GM18502 (cell line): Measurements from ENCODE around the gene FOXI1.

ENCODE experiments used
- ATAC-seq: cut with Tn5 transposase; IDR thresholded peaks from one replicate; pipeline ENCODE4 v1.9.1; 2021; ENCODE audit warnings: mild to moderate bottlenecking; ENCODE audit not compliant: unreplicated experiment, poor library complexity

FOXI1 gene

DNA sequence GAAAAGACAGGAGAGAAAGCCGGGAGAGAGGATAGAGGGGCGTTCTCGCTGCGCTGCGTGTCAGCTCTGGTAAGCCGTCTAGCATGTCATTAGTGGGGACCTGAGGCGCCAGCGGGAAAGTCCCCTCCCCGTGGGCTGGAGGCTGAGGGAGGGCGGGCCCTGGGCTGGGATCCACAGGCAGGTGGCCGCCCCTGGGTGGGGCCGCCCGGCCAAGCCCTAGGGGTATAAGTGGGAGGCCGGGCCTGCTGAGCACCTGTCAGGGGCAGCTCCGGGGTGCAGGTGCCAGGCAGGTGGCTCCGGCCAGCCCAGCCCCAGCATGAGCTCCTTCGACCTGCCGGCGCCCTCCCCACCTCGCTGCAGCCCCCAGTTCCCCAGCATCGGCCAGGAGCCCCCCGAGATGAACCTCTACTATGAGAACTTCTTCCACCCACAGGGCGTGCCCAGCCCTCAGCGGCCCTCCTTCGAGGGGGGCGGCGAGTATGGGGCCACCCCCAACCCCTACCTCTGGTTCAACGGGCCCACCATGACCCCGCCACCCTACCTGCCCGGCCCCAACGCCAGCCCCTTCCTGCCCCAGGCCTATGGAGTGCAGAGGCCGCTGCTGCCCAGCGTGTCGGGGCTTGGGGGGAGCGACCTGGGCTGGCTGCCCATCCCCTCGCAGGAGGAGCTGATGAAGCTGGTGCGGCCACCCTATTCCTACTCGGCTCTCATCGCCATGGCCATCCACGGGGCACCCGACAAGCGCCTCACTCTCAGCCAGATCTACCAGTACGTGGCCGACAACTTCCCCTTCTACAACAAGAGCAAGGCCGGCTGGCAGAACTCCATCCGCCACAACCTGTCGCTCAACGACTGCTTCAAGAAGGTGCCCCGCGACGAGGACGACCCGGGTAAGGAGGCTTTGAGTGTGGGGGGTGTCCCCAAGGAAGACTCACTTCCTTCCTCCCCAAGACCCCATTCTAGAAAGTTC is at the start of gene FOXI1:
FOXI1 (plus strand) TSS at position 256 of the 970 bp plus-strand sequence; CDS start at position 317, 61 bp downstream.
- ATAC-seq = no peak

DNA sequence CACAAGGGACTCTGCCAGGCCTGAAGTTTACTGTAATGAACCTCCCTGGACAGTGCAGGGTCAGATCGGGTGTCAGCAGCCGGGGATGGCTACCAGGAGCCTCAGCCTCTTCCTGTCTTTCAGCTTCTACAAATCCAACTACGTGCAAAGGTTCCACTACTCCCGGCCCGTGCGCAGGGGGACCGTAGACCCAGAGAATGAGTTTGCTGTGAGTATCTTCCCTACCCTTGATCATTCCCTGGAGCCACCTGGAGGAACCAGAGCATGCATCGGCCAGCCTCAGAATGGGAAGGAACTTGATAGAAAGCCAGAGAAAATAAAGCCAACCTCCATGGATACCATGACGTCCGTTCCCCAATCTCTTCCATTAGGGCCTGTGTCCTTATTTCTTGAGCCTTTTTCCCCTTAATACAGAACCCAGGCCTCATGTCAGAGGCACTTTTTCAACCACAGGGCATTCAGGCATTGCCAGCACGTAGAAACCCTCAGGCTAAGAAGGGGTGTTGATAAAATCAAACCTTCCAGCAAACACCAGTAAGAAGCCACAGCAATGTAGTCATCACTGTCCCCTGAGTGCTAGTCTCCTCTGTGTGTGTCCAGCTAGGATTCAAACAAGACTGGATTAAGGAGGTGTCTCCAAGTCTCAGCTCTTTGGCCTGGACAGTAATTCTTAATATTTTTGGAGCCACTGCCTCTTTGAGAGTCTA is 49.0 kb upstream of the FOXI1 start:
- no peak for ATAC-seq

DNA sequence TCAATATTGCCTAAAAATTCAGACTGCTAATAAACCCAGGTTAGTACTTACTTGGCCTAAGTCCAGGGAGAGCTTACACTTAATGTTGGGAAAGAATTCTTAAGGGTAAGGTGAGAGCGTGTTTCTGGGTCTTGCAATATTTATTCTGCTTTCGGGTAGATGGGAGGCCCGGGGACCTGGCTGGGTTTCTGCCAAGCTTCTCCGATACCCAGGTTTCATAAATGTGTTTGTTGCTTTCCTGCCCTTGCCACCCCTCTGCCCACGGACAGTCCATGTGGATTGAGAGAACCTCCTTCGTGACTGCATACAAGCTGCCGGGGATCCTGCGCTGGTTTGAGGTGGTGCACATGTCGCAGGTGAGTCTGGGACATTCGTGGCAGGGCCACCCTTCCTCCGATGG is 48.4 kb upstream of the FOXI1 start:
- ATAC-seq = no peak

DNA sequence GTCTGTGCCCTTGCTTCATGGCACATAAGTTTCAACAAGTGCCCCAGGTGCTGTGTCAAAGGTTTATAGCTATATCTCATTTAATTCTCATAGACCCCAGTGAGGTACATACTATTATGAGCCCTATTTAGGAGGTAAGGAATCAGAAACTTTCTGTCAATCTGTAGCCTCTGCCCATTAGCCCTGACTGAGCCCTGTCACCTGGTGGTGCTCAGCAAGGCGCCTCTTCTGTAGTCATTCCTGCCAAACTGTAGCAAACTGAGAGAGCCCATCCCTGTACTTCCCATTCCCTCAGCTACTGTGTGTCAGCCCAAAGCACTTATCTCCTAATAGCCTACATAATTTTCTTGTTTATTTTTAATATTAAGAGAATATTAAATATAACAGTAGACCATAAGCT is 46.5 kb upstream of the FOXI1 start:
- ATAC-seq = no peak

DNA sequence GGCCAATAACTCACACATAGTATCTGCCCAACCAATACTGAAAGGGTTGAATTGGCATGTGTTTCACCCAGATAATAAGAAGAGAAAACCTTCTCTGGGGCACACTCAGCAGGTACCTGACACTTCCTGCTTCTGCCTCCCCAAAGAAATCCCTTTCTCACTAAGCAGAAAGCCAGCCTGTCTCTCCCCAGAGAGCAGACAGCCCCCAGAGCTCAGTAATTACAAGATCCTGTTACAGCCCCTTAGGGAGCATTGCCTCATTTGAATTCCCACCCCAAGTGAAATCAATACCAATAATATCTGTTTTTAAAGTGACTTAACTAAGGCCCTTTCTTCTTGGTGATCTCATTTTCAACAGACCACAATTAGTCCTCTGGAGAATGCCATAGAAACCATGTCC is 38.5 kb upstream of the FOXI1 start:
- ATAC-seq = peak; percentile 33

DNA sequence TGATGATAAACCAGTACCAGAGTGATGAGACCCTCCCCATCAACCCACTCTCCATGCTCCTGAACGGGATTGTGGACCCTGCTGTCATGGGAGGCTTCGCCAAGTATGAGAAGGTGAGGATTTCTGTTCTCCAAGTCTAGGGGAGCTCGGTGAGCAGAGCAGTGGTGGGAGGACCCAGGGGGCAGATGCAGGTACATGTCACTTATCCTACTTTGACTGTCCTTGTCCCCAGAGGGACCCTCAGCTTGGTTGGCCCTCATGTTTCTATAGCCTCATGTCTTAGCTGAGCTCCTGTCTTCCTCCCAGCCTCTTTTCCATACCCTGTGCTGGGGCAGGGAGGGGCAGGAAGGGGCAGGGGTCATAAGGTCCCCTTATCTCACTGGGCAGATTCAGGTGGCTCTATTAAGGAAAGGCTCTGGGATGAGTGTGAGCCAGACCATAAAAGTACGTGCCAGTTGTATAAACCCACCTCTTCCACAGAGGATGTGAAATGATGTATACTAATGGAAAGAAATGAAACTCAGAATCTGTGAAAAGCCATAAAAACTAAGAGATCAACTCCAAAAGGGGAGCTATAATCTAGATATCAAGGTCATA is 38.0 kb upstream of the FOXI1 start:
- ATAC-seq = no peak

DNA sequence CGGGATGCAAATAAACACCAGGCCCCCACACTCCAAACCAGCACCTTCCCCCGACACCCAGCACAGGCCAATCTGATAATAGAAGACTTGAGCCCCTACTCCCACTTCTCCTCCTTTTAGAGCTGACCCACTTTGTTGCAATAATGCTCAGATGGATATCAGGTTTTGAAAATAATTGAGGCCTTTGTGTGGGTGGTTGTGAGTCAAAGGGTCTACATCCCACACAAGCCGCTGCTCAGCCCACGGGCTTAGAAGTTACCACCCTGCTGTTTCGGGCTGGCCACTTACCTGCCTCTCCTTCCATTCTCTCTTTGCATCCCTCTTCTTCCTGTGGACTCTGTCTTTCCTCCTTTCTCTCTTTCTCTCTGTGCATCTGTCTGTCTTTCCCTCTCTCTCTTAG is 36.2 kb upstream of the FOXI1 start:
- ATAC-seq = no peak

DNA sequence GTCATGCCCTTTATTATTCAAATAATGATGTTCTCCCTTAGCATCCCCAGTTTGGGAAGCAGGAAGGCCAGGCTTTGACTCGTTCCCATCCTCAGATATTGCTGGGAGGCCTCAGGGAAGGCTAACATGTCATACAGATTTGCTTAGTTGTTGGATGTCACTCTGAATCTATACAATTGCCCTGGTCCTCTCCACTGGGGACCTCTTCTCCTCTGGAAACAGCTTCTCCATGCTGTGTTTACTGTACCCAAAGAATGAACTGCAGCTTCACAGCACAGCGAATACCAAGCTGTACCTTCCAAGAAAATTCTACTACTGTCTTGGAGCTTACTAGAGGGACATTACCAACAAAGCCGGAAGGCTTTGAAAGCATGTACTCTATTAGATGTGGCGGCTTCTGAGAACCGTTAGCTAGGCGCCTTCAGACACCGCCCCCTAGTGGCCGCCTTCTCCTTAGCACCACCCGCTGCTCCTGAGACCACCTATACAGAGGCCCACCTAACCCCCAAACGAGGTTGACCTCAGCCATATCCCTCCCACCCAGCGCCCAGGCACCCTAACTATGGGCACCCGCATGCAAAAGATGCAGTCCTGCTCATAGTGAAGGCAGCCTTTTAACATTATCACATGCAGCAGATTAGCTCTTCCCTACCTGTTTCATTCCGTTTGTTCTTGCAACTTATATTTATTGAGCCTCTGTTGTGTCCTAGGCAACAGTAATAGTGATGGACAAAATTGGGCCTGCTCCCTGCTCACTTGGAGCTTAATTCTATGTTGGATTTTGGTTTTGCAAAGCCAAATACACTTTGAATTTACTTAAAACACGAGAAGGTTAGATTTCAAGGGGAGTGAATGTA is 34.9 kb upstream of the FOXI1 start:
- no peak for ATAC-seq

DNA sequence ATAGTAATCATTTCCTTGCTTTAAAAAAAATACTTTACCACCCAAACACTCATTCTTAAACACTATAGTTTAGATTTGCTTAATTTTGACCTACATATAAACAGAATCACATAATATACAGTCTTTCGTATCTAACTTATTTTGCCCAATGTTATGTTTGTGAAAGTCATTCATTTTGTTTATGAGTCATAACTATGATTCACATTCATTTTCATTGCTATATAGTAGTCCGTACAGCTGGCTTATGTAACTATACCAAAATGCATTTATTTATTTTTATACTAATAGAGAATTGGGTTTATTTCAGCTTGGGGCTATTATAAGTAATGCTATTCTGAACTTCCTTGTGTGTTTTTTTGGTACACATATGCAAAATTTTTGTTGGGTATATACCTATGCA is 33.9 kb upstream of the FOXI1 start:
- ATAC-seq = no peak

DNA sequence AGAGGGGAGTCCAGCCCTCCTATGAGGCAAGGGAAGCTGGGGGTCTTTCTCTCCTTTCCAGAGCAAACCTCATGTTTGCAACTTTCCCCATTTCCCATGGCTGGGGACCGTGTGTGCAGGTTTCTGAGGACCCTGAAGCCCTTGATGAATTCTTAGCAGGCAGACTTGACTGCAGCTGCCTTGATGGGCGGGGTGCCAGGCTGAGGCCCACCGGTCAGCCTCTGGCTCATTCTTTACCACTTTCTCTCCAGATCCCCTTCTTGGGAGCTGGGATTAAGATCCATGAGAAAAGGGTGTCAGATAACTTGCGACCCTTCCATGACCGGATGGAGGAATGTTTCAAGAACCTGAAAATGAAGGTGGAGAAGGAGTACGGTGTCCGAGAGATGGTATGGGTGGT is 30.0 kb upstream of the FOXI1 start:
- no peak for ATAC-seq

DNA sequence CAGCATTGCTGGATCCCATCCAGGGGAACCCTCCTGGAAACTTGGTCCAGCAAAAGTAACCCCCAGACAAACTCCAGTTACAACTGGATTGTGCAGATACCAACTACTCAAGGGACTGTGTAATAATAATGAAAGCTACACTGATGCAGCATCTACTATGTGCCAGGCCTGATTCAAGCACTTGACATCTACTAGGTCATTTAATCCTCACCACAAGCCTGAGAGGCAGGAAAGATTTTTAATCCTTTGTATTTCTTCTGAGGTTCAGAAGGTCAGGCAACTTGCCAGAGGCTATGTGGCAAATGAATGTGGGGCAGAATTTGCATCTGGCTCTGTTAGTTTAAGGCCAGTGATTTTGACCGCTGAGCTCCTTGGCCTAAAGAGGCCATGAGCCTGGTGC is 29.5 kb upstream of the FOXI1 start:
- no peak for ATAC-seq

DNA sequence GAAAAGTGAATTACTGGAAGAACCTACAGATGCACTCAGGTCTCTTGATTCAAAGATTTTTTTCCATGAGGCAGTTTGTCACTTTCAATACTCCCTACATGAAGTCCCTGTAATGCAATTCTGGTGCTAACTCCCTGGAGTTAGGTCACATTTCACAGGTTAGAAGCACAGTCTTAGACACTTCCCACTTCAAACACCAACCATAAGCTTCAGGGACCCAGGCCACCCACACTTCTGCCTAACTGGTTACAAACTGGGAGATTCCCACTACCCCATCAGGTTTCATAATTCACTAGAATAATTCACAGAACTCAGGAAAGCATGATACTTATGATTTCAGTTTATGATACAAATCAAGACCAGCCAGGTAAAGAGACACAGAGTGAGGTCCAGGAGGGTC is 29.0 kb upstream of the FOXI1 start:
- no peak for ATAC-seq

DNA sequence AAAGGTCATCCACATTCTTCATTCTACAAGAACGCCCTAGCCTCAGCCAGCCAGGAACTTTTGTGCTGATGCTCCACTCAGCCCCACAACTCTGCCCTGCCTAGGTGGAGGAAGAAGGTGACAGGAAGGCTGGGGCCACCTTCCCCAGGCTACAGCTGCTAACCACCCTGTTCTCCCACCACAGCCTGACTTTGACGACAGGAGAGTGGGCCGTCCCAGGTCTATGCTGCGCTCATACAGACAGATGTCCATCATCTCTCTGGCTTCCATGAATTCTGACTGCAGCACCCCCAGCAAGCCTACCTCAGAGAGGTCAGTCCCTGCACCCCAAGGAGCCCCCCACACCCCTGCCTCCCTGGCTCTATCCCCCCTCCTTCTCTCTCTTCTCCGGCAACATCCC is 28.2 kb upstream of the FOXI1 start:
- no peak for ATAC-seq

DNA sequence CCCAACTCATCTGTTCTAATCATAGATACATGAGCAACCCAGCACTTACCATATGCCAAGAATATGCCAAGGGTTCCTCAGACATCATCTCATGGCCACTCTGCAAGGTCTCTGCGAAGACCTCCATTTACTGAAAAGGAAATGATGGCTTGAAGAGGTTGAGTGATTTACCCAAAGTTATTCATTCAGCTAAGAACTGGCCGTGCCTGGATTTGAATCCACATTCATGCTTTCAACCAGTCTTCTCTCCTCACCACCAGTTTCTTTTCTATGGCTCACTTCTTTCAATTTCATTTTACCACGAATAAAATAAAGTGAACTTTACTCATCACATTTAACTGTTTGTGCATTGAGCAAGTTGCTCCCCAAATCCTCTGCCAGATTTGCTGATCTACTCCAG is 27.2 kb upstream of the FOXI1 start:
- no peak for ATAC-seq

DNA sequence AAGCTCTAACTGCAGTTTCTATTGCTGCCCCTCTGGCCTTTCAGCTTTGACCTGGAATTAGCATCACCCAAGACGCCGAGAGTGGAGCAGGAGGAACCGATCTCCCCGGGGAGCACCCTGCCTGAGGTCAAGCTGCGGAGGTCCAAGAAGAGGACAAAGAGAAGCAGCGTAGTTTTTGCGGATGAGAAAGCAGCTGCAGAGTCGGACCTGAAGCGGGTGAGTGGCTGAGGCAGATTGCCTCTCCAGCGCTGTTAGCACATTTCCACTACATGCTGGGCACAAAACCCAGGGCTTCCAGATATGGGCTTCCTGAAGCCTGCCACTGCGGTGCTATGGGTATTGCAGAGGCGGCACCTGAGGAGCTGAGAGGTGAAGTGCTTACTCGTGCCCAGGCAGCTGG is 26.8 kb upstream of the FOXI1 start:
- ATAC-seq = no peak

DNA sequence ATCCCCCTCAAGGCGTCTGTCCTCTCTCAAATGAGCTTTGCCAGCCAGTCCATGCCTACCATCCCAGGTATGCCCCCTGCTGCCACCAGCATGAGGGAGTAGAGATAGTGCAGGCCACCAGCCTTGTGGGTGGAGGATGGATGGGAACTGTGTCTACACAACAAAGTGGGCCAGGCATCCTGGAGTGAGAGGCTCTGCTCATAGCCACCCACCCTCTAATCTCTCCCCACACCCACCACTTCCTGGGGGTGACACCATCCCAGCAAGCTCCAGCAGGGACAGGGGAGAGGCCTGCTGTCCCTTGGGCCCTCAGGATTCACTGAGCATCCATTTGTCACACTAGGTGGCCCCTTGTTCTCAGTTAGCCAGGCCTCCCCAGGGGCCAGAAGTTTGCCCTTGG is 25.5 kb upstream of the FOXI1 start:
- ATAC-seq = no peak

DNA sequence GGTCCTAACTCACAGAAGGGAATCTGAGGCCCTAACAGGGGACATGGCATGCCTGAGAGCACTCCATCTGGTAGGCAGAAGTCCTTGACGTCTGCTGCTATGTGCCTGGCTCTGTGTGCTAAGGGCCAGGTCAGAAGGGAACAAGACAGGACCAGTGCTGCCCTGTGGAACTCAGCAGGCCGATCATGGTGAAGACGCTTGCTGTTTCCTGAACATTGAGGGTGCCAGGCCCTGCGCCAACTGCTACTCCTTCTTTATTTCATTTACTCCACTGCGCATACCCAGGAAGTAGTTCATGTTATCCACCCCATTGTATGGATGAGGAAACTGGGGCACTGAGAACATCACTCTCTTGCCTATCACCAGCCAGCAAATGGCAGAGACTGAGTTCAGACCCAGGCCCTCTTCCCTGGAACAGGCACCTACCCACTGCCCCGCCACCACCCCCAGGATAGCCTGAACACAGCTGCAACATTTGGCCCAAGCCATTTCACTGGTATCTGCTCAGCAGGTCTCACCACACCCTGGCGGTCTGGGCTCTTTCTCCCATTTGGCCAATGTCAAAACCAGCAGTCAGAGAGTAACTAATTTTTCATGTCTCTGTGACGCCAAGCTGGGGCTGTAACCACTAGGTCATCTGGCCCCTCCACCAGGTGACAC is 24.8 kb upstream of the FOXI1 start:
- no peak for ATAC-seq

DNA sequence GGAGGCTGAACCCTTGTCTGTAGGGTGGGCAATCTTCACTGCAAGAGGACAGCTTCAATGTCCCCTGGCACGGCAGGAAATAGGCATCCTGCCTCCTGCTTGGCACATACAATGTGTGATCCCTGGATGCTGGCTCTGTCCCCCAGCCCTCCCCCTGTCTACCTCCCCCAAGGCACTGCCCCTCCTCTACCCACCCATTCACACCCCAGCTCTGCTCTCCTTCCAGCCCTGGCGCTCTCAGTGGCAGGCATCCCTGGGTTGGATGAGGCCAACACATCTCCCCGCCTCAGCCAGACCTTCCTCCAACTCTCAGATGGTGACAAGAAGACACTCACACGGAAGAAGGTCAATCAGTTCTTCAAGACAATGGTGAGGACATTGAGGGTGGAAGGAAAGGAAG is 24.1 kb upstream of the FOXI1 start:
- ATAC-seq = no peak

DNA sequence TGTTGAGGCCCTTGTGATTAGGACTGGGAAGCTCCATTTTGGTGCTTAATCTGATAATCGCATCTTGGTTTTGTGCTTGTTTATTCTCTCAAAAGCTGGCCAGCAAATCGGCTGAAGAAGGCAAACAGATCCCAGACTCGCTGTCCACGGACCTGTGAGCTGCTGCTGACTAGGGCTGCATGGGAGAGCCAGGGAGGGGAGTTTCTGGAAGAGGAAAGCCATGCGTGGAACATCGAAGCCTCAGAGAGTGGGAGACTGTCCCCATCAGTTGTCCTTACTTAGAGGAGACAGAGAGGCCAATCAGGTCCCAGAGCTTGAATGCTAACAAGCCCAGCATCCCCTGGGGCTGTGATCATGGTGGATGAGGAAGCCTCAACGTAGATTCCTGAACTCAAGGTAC is 23.0 kb upstream of the FOXI1 start:
- no peak for ATAC-seq
